Endothelial cell (in vitro differentiated cells): Measurements from ENCODE around the gene HBS1L. TPM values are rescaled to one million over a fixed set of nuclear protein-coding genes. Genes with fewer than 3 reads are reported as not detected.

Experiments used
- DNase-seq: peaks from one replicate; pipeline ENCODE4 v3.0.0; 2021; ENCODE audit warnings: low spot score
- H3K27ac Mint-ChIP-seq: one replicate; pipeline ENCODE4 v1.8.0; 2021; ENCODE audit warnings: mixed read lengths, inconsistent platforms; ENCODE audit not compliant: unreplicated experiment
- H3K27me3 Mint-ChIP-seq: one replicate; pipeline ENCODE4 v1.8.0; 2021; ENCODE audit warnings: mild to moderate bottlenecking, moderate library complexity, mixed read lengths, inconsistent platforms; ENCODE audit not compliant: unreplicated experiment
- H3K36me3 Mint-ChIP-seq: one replicate; pipeline ENCODE4 v1.8.0; 2021; ENCODE audit warnings: mild to moderate bottlenecking, low read depth, mixed read lengths, inconsistent platforms; ENCODE audit not compliant: unreplicated experiment
- H3K4me1 Mint-ChIP-seq: one replicate; pipeline ENCODE4 v1.8.0; 2021; ENCODE audit warnings: mild to moderate bottlenecking, mixed read lengths, inconsistent platforms; ENCODE audit not compliant: unreplicated experiment
- H3K4me3 Mint-ChIP-seq: one replicate; pipeline ENCODE4 v1.8.0; 2021; ENCODE audit warnings: mild to moderate bottlenecking, mixed read lengths, inconsistent platforms; ENCODE audit not compliant: unreplicated experiment
- H3K9me3 Mint-ChIP-seq: one replicate; pipeline ENCODE4 v1.8.0; 2021; ENCODE audit warnings: mixed read lengths, inconsistent platforms; ENCODE audit not compliant: unreplicated experiment
- CTCF ChIP-seq: fragments of 200-600 bp; sonication (generic); IDR thresholded peaks from one replicate; pipeline ENCODE4 v1.5.0; 2021; ENCODE audit warnings: antibody characterized with exemption; ENCODE audit not compliant: unreplicated experiment
- total RNA-seq: library from RNA; stranded (reverse); fragmentation: NEBNext Ultra II Directional; extraction: Animal tissue kit (Norgen Biotek cat#: 25700); gene quantifications from one replicate; pipeline ENCODE4 v1.2.1, GENCODE V29; 2021; ENCODE audit not compliant: unreplicated experiment

Gene HBS1L
- total RNA-seq, 1 donor from 2014 or later, result 93.3 TPM

GRCh38 chr6:135081966-135082365 lies 27.3 kb upstream of the HBS1L start:
- peaks cover 18% of the 10 kb centered on the region for H3K4me1 Mint-ChIP-seq
- no peak overlapping the region for H3K27ac Mint-ChIP-seq
- TF ChIP-seq CTCF, result no peak

GRCh38 chr6:135075018-135075417 lies 20.4 kb upstream of the HBS1L start:
- H3K27me3 Mint-ChIP-seq, result no peaks in the 10 kb centered on the region
- H3K9me3 Mint-ChIP-seq, result no peaks in the 10 kb centered on the region
- TF ChIP-seq CTCF, result no peak
- peaks cover 25% of the 10 kb centered on the region for H3K4me1 Mint-ChIP-seq
- no peaks in the 10 kb centered on the region for H3K36me3 Mint-ChIP-seq
- H3K4me3 Mint-ChIP-seq, result no peak overlapping the region
- no peak for DNase-seq
- no peak overlapping the region for H3K27ac Mint-ChIP-seq

More at GRCh38 chr6:135081966-135082365, 27.3 kb upstream of the HBS1L start:
- Mint-ChIP-seq H3K27me3 (no peaks in the 10 kb centered on the region), H3K36me3 (no peaks in the 10 kb centered on the region), H3K9me3 (no peaks in the 10 kb centered on the region), H3K4me3 (no peak overlapping the region)
- no peak for DNase-seq

DNA sequence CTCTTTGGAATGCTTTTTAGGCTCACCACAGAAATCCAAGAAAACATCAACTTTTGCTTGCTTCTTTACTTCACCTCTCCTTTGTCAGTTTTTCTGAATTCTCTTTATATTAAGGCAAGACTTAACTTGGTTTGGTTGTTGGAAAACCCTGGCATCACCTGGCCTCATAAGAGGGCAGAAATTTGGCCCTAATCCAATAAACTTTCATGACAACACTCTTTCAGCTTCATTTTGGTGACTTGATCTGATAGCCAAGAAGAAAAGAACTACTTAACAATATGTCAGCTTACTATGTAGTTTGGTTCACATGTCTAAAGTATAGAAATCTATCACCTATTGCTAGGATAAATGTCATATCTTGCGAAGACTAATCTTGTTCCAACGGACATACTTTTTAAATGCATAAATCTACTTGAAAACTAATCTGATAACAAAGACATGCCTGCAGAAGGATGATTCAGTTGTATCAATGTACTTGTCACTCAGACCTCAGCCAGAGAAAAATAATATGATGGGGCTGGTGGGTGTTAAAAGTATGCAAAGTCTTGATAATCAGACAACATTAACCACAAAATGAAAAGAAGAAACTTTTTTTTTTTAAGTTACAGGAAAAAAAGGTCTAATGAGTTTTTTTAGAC lies 19.3 kb upstream of the HBS1L start:
- no peaks in the 10 kb centered on the region for H3K27me3 Mint-ChIP-seq
- H3K9me3 Mint-ChIP-seq, result no peaks in the 10 kb centered on the region
- no peak for TF ChIP-seq CTCF
- H3K4me3 Mint-ChIP-seq, result no peak overlapping the region
- H3K27ac Mint-ChIP-seq, result no peak overlapping the region
- no peaks in the 10 kb centered on the region for H3K36me3 Mint-ChIP-seq
- peaks cover 20% of the 10 kb centered on the region for H3K4me1 Mint-ChIP-seq
- DNase-seq, result no peak

GRCh38 chr6:135073217-135073616 lies 18.6 kb upstream of the HBS1L start:
- Mint-ChIP-seq H3K4me3 (no peak overlapping the region), H3K36me3 (no peaks in the 10 kb centered on the region), H3K27me3 (no peaks in the 10 kb centered on the region), H3K27ac (no peak overlapping the region), H3K9me3 (no peaks in the 10 kb centered on the region), H3K4me1 (peaks cover 14% of the 10 kb centered on the region)
- DNase-seq, result no peak
- TF ChIP-seq CTCF, result no peak

- DNase-seq, result no peak
- no peak for TF ChIP-seq CTCF
- H3K4me1 Mint-ChIP-seq, result peaks cover 12% of the 10 kb centered on the region
- H3K4me3 Mint-ChIP-seq, result no peak overlapping the region
- no peaks in the 10 kb centered on the region for H3K27me3 Mint-ChIP-seq
- no peaks in the 10 kb centered on the region for H3K36me3 Mint-ChIP-seq
- no peaks in the 10 kb centered on the region for H3K9me3 Mint-ChIP-seq
- H3K27ac Mint-ChIP-seq, result no peak overlapping the region
Measured at GRCh38 chr6:135072753-135073152, 18.1 kb upstream of the HBS1L start.
